Natural killer cell (primary cell): Measurements from ENCODE around the gene UQCC3. TPM values are rescaled to one million over a fixed set of nuclear protein-coding genes. Genes with fewer than 3 reads are reported as not detected.
"Not testable (repeated sequence)": the region's sequence is repeated elsewhere in the genome, so short reads cannot be mapped to it uniquely, and the experiment has no call there.

ENCODE experiments used
- ATAC-seq, 3 donors: fragments of 150-1000 bp in 2 of 3; fragments of 200-7000 bp in 1 of 3; cut with Tn5 transposase; 1 replicate in 1 of 3; 2 replicates in 2 of 3; pipeline ENCODE4 v1.10.0; 2021; ENCODE audit warnings: mild to moderate bottlenecking in 2 of 3, moderate library complexity in 2 of 3
- DNase-seq, 2 donors: peaks; one replicate each; pipeline versions ENCODE4 v3.0.0 to v3.0.0-alpha.2; 2013 to 2021; ENCODE audit warnings: mixed read lengths in 1 of 2
- H3K27ac ChIP-seq: one replicate; pipeline ENCODE4 v1.5.1; 2013; ENCODE audit warnings: mild to moderate bottlenecking, low read length
- H3K27me3 ChIP-seq: one replicate; pipeline ENCODE4 v1.6.1; 2013; ENCODE audit warnings: low read length; ENCODE audit not compliant: control insufficient read depth, insufficient read depth
- H3K36me3 ChIP-seq: one replicate; pipeline ENCODE4 v1.6.1; 2013; ENCODE audit warnings: low read length; ENCODE audit not compliant: control insufficient read depth, insufficient read depth
- H3K4me1 ChIP-seq: one replicate; pipeline ENCODE4 v1.6.1; 2013; ENCODE audit warnings: low read length; ENCODE audit not compliant: control insufficient read depth, insufficient read depth
- H3K4me3 ChIP-seq: one replicate; pipeline ENCODE4 v1.5.1; 2013; ENCODE audit warnings: low read length
- H3K9me3 ChIP-seq: one replicate; pipeline ENCODE4 v1.6.1; 2013; ENCODE audit warnings: low read length; ENCODE audit not compliant: control insufficient read depth, insufficient read depth
- H3K27ac Mint-ChIP-seq, 2 donors: one replicate each; pipeline ENCODE4 v1.8.0; 2022; ENCODE audit warnings: mild to moderate bottlenecking in 2 of 2, mixed read lengths in 2 of 2, moderate library complexity in 1 of 2
- H3K27me3 Mint-ChIP-seq, 2 donors: one replicate each; pipeline ENCODE4 v1.8.0; 2022; ENCODE audit warnings: low read depth in 2 of 2, mixed read lengths in 2 of 2
- H3K36me3 Mint-ChIP-seq: one replicate; pipeline ENCODE4 v1.8.0; 2022; ENCODE audit warnings: mixed read lengths
- H3K4me1 Mint-ChIP-seq, 2 donors: one replicate each; pipeline ENCODE4 v1.8.0; 2022; ENCODE audit warnings: mixed read lengths in 2 of 2
- H3K4me3 Mint-ChIP-seq: one replicate; pipeline ENCODE4 v1.8.0; 2022; ENCODE audit warnings: mild to moderate bottlenecking, moderate library complexity, mixed read lengths
- H3K9me3 Mint-ChIP-seq, 2 donors: one replicate each; pipeline ENCODE4 v1.8.0; 2022; ENCODE audit warnings: mixed read lengths in 2 of 2
- WGBS: methylation state at CpG from one replicate; pipeline ENCODE4 v1.1.7; 2013; ENCODE audit warnings: missing lambda C conversion rate; ENCODE audit not compliant: insufficient coverage; 5-methylcytosine and 5-hydroxymethylcytosine counted together
- intact Hi-C: fragments of 100-400 bp; cut with micrococcal nuclease; formaldehyde crosslinking; loops from one replicate; pipeline ENCODE4 v1.14.2; 2022
- total RNA-seq, 4 donors: library from RNA; stranded (reverse); fragments of 120-200 nt in 1 of 4; gene quantifications; one replicate each; pipeline versions ENCODE4 v1.2.3 to v1.2.4, GENCODE V29; 2013 to 2022
- TF ChIP-seq, protein P1 (sequence below): fragments of 200-600 bp; IDR thresholded peaks from one replicate; pipeline ENCODE4 v1.8.0; 2022; ENCODE audit warnings: antibody characterized with exemption

Gene UQCC3
- total RNA-seq, 3 donors from 2014 or later (not counting 1 experiment from before 2014, with no cell fraction given), result 3.9 to 5.2 (median 4.0) TPM

DNA sequence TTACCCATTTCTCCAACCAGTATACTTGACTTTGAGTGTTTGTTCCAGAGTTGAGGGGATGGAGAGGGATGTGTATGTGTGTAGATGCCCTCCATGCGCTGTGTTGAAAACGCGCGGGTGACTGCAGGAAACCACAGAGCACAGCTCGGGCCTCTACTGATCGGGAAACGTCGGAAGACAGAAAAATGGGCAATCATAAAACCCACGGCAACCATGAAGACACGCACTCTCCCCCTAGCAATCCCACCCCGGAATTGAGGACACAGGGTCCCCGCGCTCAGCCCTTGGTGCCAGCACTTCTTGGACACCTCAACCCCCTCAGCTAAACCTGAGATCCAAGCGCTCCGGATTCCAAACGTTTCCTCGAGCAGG is 251 bp upstream of the UQCC3 start:
- H3K27ac ChIP-seq, result peak overlapping the region; percentile 59
- DNase-seq, result peak in 1 of 2 donors; percentile 71
- ATAC-seq, result peak; percentile 16 to 35 (median 29)
- Mint-ChIP-seq H3K27ac (peak overlapping the region; percentile 92 to 97), H3K4me3 (peak overlapping the region; percentile 99), H3K27me3 (no peaks in the 10 kb centered on the region), H3K4me1 (peaks cover 25 to 40% of the 10 kb centered on the region in 2 donors), H3K9me3 (no peaks in the 10 kb centered on the region), H3K36me3 (no peaks in the 10 kb centered on the region)
- peaks cover 33% of the 10 kb centered on the region for H3K4me1 ChIP-seq
- TF ChIP-seq, protein P1, sequence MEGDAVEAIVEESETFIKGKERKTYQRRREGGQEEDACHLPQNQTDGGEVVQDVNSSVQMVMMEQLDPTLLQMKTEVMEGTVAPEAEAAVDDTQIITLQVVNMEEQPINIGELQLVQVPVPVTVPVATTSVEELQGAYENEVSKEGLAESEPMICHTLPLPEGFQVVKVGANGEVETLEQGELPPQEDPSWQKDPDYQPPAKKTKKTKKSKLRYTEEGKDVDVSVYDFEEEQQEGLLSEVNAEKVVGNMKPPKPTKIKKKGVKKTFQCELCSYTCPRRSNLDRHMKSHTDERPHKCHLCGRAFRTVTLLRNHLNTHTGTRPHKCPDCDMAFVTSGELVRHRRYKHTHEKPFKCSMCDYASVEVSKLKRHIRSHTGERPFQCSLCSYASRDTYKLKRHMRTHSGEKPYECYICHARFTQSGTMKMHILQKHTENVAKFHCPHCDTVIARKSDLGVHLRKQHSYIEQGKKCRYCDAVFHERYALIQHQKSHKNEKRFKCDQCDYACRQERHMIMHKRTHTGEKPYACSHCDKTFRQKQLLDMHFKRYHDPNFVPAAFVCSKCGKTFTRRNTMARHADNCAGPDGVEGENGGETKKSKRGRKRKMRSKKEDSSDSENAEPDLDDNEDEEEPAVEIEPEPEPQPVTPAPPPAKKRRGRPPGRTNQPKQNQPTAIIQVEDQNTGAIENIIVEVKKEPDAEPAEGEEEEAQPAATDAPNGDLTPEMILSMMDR, result no peak
- no peaks in the 10 kb centered on the region for H3K27me3 ChIP-seq
- H3K36me3 ChIP-seq, result peaks cover 8% of the 10 kb centered on the region
- intact Hi-C loops, result loop anchor here (5.0 kb wide), 1 partner anchor 36 kb away; the partner anchor contains the start of genes BSCL2 and GNG3
- H3K4me3 ChIP-seq, result peak overlapping the region; percentile 85
- 0% methylated on average over 17 of the region's 17 CpGs for WGBS
- H3K9me3 ChIP-seq, result no peaks in the 10 kb centered on the region

DNA sequence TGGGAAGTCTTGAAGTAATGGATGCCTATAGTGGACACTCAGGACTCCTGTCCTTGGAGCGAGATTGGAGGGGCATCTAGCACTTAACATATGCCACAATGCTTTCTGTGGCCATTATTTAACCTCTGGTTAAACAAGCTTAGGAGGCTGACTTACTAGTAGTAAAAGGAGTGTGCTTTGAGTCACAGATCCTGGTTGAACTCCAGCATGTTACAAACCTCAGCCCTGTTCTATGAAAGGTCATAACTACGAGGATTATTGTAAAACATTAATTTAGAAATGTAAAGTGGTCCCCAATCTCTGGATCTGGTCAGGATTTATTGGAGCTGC is 1.7 kb downstream of the UQCC3 start:
- DNase-seq, result no peak
- intact Hi-C loops, result loop anchor here (5.0 kb wide), 1 partner anchor 34 kb away; the partner anchor contains the start of genes BSCL2 and GNG3
- Mint-ChIP-seq H3K36me3 (peaks cover 6% of the 10 kb centered on the region), H3K27ac (peak overlapping the region; percentile 92 to 97), H3K9me3 (no peaks in the 10 kb centered on the region), H3K4me1 (peaks cover 34 to 47% of the 10 kb centered on the region in 2 donors), H3K27me3 (no peaks in the 10 kb centered on the region), H3K4me3 (peak overlapping the region; percentile 99)
- Histone ChIP-seq H3K9me3 (no peaks in the 10 kb centered on the region), H3K27me3 (no peaks in the 10 kb centered on the region), H3K27ac (no peak overlapping the region), H3K36me3 (peaks cover 20% of the 10 kb centered on the region), H3K4me3 (no peak overlapping the region), H3K4me1 (peaks cover 32% of the 10 kb centered on the region)
- WGBS, result 87% methylated on average over 2 of the region's 2 CpGs
- TF ChIP-seq, protein P1, result no peak
- ATAC-seq, result no peak

DNA sequence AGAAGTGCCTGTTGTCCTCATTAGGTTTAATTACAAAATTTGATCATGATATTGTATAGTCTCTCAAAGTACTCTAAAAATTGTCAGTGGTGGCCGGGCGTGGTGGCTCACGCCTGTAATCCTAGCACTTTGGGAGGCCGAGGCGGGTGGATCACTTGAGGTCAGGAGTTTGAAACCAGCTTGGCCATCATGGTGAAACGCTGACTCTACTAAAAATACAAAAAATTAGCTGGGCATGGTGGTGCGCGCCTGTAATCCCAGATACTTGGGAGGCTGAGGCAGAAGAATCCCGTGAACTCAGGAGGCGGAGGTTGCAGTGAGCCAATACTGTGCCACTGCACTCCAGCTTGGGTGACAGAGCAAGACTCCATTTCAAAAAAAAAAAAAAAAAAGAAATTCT is 3.9 kb downstream of the UQCC3 start:
- not testable (repeated sequence) for H3K27me3 ChIP-seq, H3K27ac Mint-ChIP-seq, H3K9me3 Mint-ChIP-seq, H3K4me3 ChIP-seq, H3K36me3 Mint-ChIP-seq, H3K9me3 ChIP-seq, H3K4me3 Mint-ChIP-seq, H3K27ac ChIP-seq, H3K27me3 Mint-ChIP-seq, ATAC-seq, DNase-seq
- over 99% methylated on average over 10 of the region's 10 CpGs for WGBS
- H3K4me1 ChIP-seq, result peaks cover 43% of the 10 kb centered on the region
- peaks cover 45 to 52% of the 10 kb centered on the region in 2 donors for H3K4me1 Mint-ChIP-seq
- intact Hi-C loops, result loop anchor here (5.0 kb wide), 2 partner anchors 83 to 248 kb away; partner anchors contain the start of gene TUT1
- peaks cover 20% of the 10 kb centered on the region for H3K36me3 ChIP-seq

DNA sequence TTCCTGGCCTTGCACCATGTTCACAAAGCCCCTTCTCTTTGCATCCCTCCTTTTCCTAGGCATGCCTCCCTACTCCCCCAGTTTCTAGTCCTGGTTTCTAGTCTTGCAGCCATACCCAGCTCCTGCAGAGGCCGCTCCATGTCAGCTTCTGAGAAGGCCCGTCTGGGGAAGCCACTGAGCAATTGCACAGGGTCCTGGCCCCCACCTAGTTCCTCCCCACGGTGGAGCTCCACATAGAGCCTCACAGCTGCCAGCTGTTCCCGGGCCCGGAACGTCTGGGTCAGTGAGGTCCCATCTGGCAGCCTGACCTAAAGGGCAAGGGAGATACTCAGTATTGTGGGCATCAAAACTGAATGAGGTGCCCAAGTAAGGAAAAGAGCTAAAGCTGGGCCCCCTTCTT is 5.2 kb downstream of the UQCC3 start:
- no peak for DNase-seq
- Histone ChIP-seq H3K27me3 (no peaks in the 10 kb centered on the region), H3K36me3 (peaks cover 20% of the 10 kb centered on the region), H3K9me3 (no peaks in the 10 kb centered on the region), H3K4me3 (no peak overlapping the region), H3K4me1 (peaks cover 35% of the 10 kb centered on the region), H3K27ac (no peak overlapping the region)
- Mint-ChIP-seq H3K36me3 (peaks cover 6% of the 10 kb centered on the region), H3K27me3 (no peaks in the 10 kb centered on the region), H3K4me1 (peaks cover 32 to 44% of the 10 kb centered on the region in 2 donors), H3K4me3 (peak overlapping the region; percentile 93), H3K27ac (peak overlapping the region; percentile 95 to 99), H3K9me3 (no peaks in the 10 kb centered on the region)
- intact Hi-C loops, result loop anchor here (5.0 kb wide), 2 partner anchors 84 to 249 kb away; partner anchors contain the start of gene TUT1
- WGBS, result 82% methylated on average over 6 of the region's 6 CpGs
- TF ChIP-seq, protein P1, result no peak
- ATAC-seq, result no peak
